HG03280 (cell line): ENCODE measurements around the gene EPS15.

ENCODE experiments used
- ATAC-seq: cut with Tn5 transposase; IDR thresholded peaks from one replicate; pipeline ENCODE4 v1.9.1; 2021; ENCODE audit warnings: mild to moderate bottlenecking, moderate library complexity; ENCODE audit not compliant: unreplicated experiment

The EPS15 gene

DNA sequence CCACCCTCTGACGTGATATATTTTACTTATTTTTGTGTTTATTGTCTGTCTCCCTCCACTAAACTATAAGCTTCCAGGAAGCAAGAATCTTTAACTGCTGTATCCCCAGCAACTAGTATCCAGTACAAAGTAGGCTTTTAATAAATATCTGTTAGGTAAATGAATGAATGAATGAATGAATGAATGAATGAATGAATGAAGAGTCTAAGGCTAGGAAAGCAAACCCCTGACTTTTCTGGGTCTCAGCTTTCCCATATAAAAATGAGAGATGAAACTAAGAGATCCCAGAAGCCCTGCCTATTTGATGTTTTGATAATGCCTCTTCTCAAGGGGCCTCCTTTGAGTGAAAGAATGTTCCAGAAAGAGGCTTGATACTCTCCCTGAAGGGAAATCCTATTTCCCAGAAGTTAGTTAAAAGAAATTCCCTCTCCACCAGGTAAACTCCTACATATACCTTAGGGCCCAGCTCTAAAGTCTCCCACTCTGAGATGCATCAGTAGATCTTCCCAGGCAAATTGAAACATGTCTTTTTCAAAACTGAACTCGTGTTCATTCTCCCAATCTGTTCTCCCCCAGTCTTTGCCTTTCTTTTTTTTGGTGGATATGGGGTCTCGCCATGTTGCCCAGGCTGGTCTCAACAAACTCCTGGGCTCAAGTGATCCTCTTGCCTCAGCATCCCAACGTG lies 196.5 kb downstream of the EPS15 start:
- ATAC-seq: no peak

GRCh38 chr1:51321924-51322280 lies 197.2 kb downstream of the EPS15 start:
- ATAC-seq: no peak

DNA sequence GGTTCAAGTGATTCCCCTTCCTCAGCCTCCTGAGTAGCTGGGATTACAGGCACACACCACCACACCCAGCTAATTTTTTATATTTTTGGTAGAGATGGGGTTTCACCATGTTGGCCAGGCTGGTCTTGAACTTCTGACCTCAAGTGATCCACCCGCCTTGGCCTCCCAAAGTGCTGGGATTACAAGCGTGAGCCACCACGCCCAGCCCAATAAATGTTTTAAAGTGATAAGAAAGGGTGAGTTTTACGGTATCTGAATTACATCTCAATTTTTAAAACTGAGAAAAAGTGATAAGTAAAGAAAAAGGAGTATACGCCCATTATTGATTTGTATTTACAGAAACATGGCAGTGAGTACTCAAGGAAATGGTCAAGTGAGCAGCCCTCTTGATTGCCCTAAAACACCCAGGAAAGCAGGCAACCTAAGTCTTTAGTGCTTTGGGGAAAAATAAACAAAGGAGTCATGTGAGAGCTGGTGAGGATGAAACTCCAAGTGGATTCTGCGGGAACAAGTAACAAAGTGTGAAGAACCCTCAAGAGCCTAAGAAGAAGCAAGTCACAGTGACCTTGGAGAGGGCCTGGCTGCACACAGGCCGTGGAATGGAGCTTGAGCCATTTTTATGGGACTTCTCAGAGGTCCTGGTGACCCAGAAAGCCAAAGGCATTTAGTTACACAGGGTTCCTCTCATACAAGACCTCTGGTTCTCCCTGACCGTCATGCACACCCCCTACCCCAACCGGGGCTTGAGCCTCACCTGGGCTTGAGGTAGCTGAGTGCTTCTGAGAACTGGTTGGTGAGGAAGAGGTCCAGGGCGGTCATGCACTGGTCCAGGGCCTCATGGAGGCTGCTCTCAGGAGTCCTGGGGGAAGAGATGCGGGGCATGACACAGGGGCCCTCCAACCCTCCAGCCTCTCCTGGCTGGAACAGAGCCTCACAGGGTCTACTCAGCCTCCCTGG lies 197.8 kb downstream of the EPS15 start:
- ATAC-seq: no peak

DNA sequence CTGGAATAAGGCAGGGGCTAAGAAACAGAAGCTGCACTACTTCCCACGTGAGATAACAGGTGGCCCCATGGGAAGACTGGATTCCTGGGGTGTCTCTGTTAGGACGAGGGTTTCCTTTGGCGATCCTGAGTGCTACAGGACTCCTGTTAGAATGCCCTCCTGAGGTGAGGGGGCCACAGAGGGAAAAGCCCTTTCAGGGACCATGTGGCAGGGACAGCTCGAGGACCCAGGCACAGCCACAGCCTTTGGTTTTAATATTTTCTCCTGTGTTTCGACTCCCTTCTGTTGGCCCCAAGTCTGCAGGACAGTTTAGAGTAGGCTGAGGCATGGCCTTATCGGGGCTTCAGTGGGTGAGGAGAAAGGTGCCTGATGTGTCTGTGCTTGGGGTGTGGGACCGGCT lies 201.3 kb downstream of the EPS15 start:
- no peak for ATAC-seq

DNA sequence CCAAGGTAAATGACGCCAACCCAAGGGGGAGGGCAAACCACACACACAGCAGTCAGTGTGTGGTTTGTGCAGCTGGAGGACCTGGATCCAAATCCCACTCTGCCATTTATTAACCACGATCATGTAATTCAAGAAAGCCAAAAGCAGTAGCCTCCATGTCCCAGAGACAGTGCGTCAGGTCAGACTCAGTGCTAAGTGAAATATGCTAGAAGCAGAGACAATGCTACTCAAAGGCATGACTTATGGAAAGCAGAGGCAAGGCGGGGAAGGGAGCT lies 202.3 kb downstream of the EPS15 start:
- no peak for ATAC-seq

DNA sequence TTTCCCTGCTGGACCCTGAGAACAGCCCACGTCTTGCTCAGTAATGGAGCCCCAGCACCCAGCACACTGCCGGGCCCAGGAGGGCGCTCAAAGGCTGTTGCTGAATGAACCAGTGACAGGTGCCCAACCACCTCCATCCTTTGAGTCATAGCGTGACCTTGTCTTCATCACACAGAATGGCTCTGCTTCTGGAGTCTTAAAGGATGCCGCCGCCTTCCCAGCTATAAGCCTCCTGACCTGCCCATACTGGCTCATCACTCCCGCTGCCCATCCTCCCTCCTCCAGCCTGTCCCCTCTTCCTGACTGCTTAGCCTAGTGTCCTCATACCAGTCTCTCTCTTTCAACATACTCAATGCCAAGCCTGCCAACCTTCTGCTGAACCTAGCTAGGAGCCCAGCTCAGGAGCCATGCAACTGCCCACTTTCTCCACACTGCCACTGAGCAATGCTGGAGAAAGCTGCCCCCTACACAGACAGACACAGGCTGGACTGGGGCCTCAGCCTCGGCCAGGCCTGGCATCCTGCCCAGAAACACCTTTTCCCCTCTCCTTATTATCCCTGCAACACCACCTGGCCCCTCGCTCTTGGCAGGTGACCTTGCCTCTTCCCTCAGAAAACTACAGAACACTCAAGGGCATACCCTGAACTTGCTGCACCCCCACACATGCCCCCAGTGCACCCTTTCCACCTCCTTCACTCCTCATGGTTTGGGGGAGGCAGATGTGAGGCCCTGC lies 202.8 kb downstream of the EPS15 start:
- ATAC-seq: no peak

DNA sequence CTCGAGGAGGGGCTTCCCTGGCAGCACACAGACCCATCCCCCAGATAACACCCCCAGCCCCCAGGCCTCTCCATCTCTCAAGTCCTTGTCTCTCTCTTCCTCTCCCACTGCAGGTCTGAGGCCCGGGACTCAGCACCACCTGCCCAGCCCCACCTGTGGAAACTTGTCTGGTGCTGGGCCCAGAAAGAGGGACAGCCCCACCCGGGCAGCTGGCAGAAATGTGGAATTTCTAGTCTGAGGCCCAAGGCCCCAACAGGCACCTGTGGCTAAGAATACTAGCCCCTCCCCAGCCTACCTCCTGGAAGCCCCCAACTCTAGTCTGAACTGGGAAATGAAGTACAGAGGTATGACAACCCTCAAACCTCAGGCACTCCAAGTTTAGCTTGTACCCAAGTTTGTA lies 204.1 kb downstream of the EPS15 start:
- no peak for ATAC-seq

DNA sequence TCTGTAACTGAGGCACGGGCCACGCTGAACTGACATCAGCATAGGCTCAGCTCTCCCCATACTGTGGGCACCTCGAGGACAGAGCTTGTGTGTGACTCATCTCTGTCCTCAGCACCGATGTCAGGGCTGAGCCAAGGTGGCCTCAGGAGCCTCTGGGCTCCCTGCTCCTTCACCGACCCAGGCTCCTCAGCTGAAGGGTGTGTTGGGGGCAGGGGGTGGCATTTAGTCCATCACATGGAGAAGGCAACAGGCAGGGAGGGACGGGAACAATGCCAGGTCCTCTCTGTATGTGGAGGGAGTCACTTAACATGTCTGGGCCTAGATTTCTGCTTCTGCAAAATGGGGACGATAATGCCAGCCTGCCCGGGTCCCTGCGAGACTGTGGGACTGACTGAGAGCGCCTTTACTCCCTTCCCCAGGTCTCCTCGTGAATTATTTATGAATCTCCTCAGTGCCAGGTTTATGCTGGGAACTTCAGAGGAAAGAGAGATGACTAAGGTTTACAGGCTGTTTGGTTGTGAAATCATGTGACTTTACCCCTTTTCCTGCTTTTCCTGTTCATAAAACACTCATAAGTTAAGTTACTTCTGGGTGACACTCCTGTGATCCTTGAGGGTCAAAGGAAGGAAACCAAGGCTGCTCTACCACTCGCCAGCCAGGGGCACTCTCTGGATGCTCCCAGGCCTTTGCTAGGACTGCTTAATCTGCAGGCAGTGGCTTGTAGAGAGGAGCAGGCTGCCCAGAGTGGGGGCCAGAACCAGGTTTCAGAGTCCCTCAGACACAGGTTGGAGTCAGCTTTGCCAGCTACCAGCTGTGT lies 204.9 kb downstream of the EPS15 start:
- ATAC-seq: no peak

GRCh38 chr1:51313268-51313852 lies 205.7 kb downstream of the EPS15 start:
- no peak for ATAC-seq

DNA sequence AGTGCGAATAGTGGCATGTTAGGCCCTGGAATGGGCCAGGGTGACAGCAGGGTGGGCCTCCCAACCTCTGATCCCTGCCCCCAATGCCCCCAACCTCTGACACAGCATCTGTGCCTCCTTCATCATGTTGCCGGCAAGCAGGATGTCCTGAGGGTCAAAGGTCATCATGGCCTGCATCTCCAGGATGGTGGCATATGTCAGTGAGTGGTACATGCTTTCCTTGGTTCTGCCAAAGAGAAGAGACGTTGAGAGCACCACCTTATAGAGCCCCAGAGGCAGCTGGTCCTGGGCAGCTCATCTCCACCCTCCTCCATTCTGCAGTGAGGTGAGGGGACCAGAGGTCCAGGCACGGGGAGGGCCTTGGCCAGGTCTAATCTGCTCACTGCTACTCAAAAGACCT lies 206.3 kb downstream of the EPS15 start:
- no peak for ATAC-seq

DNA sequence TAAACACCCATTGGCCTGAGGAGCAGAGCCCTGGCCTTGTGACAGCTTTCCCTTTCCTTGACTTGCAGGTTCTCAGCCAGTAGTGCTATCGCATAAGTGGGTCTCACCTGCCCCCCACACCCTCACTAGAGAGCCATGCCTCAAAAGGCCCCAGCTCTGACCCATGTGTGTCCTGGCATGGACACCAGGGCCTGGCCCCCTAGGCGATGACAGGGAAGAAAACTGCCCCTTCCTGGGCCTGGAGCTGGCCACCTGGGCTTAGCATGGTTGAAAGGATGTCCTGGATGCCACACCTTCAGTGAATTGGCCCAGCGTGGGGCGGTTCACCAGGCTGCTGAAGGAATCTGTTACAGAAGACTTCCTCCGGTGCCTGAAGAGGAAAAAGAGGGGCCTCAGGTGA lies 207.2 kb downstream of the EPS15 start:
- no peak for ATAC-seq

DNA sequence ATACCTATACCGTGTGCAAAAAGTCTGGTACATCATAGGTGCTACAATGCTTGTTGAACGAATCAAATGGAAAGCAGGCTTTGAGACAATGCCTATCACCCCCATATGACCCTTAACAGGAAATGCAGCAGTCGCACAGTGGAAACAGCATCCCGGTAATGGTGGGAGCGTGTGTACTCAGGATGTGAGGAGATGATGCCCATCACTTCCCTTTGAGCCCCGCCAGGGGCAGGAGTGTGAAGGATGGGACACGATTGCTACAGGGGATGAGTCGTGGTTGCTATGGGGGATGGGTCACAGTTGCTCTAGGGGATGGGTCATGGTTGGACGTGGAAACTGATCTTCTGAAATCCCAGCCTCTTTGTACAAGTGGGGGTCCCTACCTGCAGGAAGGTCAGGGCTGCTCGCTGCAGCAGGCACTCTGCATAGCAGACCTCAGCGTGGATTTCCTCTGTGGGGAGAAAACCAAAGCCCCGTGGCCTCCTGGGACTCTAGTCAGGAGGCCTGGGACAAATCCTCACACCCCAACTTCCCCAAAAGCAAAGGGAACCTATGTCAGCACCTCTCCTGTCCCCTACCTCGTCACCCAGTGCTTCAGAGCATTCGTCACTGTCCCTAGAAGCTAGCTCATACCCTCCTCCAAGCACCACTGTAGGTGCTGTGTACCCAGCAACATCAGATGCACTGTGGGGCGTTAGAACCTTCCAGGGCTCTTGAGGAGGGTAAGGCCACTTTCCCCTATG lies 208.0 kb downstream of the EPS15 start:
- no peak for ATAC-seq

GRCh38 chr1:51309291-51309690 lies 209.8 kb downstream of the EPS15 start:
- ATAC-seq: no peak

- no peak for ATAC-seq
Observed at GRCh38 chr1:51308636-51309035, 210.4 kb downstream of the EPS15 start.

GRCh38 chr1:51306950-51307349 lies 212.1 kb downstream of the EPS15 start:
- ATAC-seq: no peak

DNA sequence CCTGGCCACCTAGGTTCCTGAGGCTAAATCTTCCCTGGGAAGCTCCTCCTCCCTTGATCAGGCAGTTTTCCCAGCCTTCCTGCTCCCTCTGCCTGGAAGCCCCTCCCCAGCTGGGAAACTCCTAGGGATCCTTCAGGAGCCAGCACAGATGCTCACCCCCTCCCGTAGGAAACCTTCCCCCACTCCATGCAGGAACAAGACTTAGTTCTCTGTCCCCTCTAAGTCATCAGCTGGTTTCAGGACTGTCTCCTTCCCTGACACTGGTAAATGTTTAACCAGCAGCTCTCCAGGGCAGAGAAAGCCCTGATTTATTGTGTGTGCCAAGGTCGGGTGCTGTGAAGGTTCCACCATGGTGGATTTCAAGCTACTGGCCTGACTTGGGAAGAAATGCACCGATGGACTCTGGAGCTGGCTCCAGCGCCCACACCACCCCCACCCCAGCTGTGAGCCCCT lies 213.7 kb downstream of the EPS15 start:
- no peak for ATAC-seq

GRCh38 chr1:51304360-51304759 lies 214.7 kb downstream of the EPS15 start:
- ATAC-seq: no peak
